Retinal pigment epithelial cell (primary cell): ENCODE measurements around the gene LTC4S.

ENCODE experiments used
- DNase-seq: peaks from one replicate; pipeline ENCODE4 v3.0.0-alpha.2; 2010; ENCODE audit warnings: low read depth
- H3K4me3 ChIP-seq: 2 replicates; pipeline ENCODE4 v1.5.1; 2011; ENCODE audit warnings: mild to moderate bottlenecking, low read length, control low read depth, moderate library complexity
- TF ChIP-seq, protein P1 (sequence below): conservative IDR thresholded peaks from 2 replicates; pipeline ENCODE4 v1.5.1; 2011; ENCODE audit warnings: low read depth, low read length, control low read depth, inconsistent platforms

The LTC4S gene

DNA sequence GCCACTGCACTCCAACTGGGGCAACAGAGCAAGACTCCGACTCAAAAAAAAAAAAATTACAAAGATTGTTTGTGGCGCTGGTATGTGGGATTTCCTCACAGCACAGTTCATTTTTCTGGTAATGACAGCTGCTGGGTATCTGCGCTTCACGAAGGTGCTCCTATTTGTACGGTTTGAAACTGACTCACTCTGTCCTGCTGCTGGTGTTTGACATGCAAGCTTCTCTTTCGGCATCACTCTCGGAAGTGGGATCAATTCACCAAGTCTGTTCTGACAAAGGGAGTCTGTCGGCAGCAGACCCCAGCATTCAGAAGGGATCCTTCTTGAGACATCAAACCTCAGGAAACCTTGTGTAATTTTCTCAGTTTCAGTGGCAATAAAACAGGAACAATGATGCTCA, 34.8 kb upstream of the LTC4S start:
- TF ChIP-seq, protein P1, sequence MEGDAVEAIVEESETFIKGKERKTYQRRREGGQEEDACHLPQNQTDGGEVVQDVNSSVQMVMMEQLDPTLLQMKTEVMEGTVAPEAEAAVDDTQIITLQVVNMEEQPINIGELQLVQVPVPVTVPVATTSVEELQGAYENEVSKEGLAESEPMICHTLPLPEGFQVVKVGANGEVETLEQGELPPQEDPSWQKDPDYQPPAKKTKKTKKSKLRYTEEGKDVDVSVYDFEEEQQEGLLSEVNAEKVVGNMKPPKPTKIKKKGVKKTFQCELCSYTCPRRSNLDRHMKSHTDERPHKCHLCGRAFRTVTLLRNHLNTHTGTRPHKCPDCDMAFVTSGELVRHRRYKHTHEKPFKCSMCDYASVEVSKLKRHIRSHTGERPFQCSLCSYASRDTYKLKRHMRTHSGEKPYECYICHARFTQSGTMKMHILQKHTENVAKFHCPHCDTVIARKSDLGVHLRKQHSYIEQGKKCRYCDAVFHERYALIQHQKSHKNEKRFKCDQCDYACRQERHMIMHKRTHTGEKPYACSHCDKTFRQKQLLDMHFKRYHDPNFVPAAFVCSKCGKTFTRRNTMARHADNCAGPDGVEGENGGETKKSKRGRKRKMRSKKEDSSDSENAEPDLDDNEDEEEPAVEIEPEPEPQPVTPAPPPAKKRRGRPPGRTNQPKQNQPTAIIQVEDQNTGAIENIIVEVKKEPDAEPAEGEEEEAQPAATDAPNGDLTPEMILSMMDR, result no peak
- H3K4me3 ChIP-seq, result no peak overlapping the region
- no peak for DNase-seq

- no peak overlapping the region for H3K4me3 ChIP-seq
- TF ChIP-seq, protein P1, result no peak
- no peak for DNase-seq
These were observed 33.9 kb upstream of the LTC4S start for GRCh38 chr5:179759581-179760551.

DNA sequence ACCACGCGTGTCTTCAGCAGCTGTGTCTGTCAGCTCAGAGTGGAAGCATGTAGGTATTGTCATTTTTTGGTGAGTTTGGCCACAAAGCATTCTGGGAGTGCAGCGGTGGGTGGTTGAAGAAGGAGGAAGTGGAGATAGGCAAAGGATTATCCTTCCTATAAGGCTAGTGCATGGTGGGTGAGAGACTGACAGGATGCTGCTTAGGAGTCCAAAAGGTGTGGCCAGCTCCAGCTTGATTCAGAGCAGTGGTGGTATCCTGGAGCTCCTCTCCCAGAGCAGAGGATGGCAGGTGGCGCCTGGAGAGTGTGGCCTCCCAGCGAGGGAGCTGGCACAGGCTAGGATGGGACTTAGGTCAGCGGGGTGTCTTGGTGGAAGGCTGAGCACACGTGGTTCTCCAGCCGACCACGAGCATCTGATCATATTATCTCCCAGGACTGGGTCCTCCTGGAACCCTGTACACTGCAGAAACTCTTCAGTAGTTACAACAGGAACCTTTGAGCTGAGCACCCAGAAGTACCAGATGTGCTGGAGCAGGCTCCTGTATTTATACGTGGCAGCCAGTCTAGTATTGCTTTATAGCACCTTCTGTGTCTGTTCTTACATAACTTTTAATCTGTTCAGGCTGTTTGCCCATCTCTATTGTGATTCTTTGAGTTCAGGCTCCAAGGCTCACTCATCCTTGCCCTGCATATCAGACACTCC, 31.6 kb upstream of the LTC4S start:
- TF ChIP-seq, protein P1, result no peak
- no peak overlapping the region for H3K4me3 ChIP-seq
- no peak for DNase-seq

GRCh38 chr5:179762781-179763176, 31.0 kb upstream of the LTC4S start:
- TF ChIP-seq, protein P1, result no peak
- no peak for DNase-seq
- H3K4me3 ChIP-seq, result no peak overlapping the region

- TF ChIP-seq, protein P1, result peak; percentile 94
- H3K4me3 ChIP-seq, result no peak overlapping the region
- peak; percentile 77 for DNase-seq
These were observed 30.4 kb upstream of the LTC4S start for GRCh38 chr5:179763215-179763945.

DNA sequence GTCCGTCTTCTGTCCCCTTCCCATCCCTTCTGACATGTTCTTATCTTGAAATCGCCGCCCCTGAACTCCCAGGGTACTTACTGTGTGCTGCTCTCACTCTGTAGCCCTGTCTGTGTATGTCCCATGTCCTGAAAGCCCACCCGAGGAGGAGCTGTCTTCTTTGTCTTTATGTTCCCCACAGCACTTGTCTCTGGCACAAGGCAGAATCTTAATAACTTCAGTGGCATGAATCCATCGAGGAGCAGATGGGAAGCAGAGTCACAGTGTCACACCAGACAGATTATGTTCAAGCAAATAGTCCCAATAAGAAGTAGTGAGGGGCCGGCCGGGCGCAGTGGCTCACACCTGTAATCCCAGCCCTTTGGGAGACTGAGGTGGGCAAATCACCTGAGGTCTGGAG, 29.7 kb upstream of the LTC4S start:
- H3K4me3 ChIP-seq, result no peak overlapping the region
- TF ChIP-seq, protein P1, result no peak
- DNase-seq, result no peak
